ENCODE results near the gene PDXK. TPM values are rescaled to one million over a fixed set of nuclear protein-coding genes. Genes with fewer than 3 reads are reported as not detected.

PDXK gene
- total and polyA plus RNA-seq, 2 of the 13 experiments (the other 11 are each of a cell fraction or from before 2014, with no cell fraction given) = 114 to 184 TPM

DNA sequence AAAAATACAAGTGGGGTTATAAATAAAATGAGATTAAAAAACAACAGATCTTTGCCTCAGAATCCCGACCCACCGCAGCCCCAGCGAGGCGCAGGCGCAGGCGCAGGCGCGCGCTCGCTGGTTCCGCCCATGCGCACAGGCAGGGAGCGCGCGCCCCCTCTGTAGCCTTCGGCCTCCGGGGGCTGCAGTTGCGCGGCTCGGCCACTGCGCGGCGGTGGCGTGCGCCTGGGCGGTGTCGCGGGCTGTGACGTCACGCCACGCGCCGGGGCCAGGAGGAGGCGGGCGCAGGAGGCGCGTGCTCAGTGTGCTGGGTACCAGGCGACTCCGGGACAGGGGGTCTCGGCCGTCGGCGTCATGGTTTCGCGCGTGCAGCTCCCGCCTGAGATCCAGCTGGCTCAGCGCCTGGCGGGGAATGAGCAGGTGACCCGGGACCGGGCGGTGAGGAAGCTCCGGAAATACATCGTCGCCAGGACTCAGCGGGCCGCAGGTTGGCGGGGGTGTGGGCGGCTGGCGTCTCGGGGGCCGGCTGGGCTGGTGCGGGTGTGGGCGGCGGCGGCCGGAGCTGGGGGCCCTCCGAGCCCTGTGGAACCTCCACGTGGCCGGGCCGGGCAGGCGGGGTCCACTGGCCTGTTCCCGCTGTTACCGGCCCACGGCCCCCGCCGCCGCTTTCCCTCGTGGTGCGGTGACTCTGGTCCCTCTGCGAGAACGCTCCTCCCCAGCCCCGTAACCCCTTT lies 70.5 kb downstream of the PDXK start, which contains the start of gene RRP1 (continued):
- TF ChIP-seq, protein P1, sequence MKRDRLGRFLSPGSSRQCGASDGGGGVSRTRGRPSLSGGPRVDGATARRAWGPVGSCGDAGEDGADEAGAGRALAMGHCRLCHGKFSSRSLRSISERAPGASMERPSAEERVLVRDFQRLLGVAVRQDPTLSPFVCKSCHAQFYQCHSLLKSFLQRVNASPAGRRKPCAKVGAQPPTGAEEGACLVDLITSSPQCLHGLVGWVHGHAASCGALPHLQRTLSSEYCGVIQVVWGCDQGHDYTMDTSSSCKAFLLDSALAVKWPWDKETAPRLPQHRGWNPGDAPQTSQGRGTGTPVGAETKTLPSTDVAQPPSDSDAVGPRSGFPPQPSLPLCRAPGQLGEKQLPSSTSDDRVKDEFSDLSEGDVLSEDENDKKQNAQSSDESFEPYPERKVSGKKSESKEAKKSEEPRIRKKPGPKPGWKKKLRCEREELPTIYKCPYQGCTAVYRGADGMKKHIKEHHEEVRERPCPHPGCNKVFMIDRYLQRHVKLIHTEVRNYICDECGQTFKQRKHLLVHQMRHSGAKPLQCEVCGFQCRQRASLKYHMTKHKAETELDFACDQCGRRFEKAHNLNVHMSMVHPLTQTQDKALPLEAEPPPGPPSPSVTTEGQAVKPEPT (CRISPR knock-in tag; IDR thresholded peaks at IDR 0.05; ENCODE audit: low read depth) = peak; percentile 84; the same call in 1 of the 2 replicates
- TF ChIP-seq REPIN1 (CRISPR knock-in tag; IDR thresholded peaks at IDR 0.05; ENCODE audit: borderline replicate concordance, low read depth) (peak; percentile 65; the same call in 1 of the 2 replicates), ZFAT (CRISPR knock-in tag; conservative IDR thresholded peaks at IDR 0.05) (no peak), ZBTB3 (CRISPR knock-in tag; IDR thresholded peaks at IDR 0.05; ENCODE audit: borderline replicate concordance, low read depth) (0 out of 2 replicates have a peak, but pooled peaks have one; percentile 84), NCOA5 (CRISPR knock-in tag; IDR thresholded peaks at IDR 0.05) (no peak), ARNTL (CRISPR knock-in tag; IDR thresholded peaks at IDR 0.05) (peak; percentile 69), ARNT (IDR thresholded peaks at IDR 0.05) (no peak), NFKBIZ (CRISPR knock-in tag; IDR thresholded peaks at IDR 0.05) (peak; percentile 68; the same call in 1 of the 2 replicates), HMGA1 (CRISPR knock-in tag; conservative IDR thresholded peaks at IDR 0.05) (no peak), ZNF776 (CRISPR knock-in tag; IDR thresholded peaks at IDR 0.05) (peak; percentile 65; the same call in 1 of the 2 replicates), SAFB2 (CRISPR knock-in tag; IDR thresholded peaks at IDR 0.05; ENCODE audit: borderline replicate concordance, low read depth) (peak; percentile 93; the same call in 1 of the 2 replicates)
- TF ChIP-seq, protein P2, sequence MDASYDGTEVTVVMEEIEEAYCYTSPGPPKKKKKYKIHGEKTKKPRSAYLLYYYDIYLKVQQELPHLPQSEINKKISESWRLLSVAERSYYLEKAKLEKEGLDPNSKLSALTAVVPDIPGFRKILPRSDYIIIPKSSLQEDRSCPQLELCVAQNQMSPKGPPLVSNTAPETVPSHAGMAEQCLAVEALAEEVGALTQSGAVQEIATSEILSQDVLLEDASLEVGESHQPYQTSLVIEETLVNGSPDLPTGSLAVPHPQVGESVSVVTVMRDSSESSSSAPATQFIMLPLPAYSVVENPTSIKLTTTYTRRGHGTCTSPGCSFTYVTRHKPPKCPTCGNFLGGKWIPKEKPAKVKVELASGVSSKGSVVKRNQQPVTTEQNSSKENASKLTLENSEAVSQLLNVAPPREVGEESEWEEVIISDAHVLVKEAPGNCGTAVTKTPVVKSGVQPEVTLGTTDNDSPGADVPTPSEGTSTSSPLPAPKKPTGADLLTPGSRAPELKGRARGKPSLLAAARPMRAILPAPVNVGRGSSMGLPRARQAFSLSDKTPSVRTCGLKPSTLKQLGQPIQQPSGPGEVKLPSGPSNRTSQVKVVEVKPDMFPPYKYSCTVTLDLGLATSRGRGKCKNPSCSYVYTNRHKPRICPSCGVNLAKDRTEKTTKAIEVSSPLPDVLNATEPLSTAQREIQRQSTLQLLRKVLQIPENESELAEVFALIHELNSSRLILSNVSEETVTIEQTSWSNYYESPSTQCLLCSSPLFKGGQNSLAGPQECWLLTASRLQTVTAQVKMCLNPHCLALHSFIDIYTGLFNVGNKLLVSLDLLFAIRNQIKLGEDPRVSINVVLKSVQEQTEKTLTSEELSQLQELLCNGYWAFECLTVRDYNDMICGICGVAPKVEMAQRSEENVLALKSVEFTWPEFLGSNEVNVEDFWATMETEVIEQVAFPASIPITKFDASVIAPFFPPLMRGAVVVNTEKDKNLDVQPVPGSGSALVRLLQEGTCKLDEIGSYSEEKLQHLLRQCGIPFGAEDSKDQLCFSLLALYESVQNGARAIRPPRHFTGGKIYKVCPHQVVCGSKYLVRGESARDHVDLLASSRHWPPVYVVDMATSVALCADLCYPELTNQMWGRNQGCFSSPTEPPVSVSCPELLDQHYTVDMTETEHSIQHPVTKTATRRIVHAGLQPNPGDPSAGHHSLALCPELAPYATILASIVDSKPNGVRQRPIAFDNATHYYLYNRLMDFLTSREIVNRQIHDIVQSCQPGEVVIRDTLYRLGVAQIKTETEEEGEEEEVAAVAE (CRISPR knock-in tag; IDR thresholded peaks at IDR 0.05; ENCODE audit: borderline replicate concordance) = no peak
- TF ChIP-seq, protein P3, sequence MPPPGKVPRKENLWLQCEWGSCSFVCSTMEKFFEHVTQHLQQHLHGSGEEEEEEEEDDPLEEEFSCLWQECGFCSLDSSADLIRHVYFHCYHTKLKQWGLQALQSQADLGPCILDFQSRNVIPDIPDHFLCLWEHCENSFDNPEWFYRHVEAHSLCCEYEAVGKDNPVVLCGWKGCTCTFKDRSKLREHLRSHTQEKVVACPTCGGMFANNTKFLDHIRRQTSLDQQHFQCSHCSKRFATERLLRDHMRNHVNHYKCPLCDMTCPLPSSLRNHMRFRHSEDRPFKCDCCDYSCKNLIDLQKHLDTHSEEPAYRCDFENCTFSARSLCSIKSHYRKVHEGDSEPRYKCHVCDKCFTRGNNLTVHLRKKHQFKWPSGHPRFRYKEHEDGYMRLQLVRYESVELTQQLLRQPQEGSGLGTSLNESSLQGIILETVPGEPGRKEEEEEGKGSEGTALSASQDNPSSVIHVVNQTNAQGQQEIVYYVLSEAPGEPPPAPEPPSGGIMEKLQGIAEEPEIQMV (CRISPR knock-in tag; IDR thresholded peaks at IDR 0.05; ENCODE audit: low read depth) = peak; percentile 70; the same call in 1 of the 2 replicates
- TF ChIP-seq, protein P4, sequence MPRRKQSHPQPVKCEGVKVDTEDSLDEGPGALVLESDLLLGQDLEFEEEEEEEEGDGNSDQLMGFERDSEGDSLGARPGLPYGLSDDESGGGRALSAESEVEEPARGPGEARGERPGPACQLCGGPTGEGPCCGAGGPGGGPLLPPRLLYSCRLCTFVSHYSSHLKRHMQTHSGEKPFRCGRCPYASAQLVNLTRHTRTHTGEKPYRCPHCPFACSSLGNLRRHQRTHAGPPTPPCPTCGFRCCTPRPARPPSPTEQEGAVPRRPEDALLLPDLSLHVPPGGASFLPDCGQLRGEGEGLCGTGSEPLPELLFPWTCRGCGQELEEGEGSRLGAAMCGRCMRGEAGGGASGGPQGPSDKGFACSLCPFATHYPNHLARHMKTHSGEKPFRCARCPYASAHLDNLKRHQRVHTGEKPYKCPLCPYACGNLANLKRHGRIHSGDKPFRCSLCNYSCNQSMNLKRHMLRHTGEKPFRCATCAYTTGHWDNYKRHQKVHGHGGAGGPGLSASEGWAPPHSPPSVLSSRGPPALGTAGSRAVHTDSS (CRISPR knock-in tag; conservative IDR thresholded peaks at IDR 0.05) = no peak
- TF ChIP-seq, protein P5, sequence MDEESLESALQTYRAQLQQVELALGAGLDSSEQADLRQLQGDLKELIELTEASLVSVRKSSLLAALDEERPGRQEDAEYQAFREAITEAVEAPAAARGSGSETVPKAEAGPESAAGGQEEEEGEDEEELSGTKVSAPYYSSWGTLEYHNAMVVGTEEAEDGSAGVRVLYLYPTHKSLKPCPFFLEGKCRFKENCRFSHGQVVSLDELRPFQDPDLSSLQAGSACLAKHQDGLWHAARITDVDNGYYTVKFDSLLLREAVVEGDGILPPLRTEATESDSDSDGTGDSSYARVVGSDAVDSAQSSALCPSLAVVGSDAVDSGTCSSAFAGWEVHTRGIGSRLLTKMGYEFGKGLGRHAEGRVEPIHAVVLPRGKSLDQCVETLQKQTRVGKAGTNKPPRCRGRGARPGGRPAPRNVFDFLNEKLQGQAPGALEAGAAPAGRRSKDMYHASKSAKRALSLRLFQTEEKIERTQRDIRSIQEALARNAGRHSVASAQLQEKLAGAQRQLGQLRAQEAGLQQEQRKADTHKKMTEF (CRISPR knock-in tag; IDR thresholded peaks at IDR 0.05) = 0 out of 2 replicates have a peak, but pooled peaks have one; percentile 42
- TF ChIP-seq, protein P6, sequence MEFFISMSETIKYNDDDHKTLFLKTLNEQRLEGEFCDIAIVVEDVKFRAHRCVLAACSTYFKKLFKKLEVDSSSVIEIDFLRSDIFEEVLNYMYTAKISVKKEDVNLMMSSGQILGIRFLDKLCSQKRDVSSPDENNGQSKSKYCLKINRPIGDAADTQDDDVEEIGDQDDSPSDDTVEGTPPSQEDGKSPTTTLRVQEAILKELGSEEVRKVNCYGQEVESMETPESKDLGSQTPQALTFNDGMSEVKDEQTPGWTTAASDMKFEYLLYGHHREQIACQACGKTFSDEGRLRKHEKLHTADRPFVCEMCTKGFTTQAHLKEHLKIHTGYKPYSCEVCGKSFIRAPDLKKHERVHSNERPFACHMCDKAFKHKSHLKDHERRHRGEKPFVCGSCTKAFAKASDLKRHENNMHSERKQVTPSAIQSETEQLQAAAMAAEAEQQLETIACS (CRISPR knock-in tag; IDR thresholded peaks at IDR 0.05) = peak; percentile 96

Data from HepG2 (cell line).